ENCODE results near the gene AGR2.
A peak's percentile ranks its signal among the peaks of the same experiment; 100 is the strongest.

Gene AGR2

GRCh38 chr7:16812542-16813231, 7.9 kb upstream of the AGR2 start:
- DNase-seq (ENCODE audit: low spot score), result no peak

GRCh38 chr7:16811551-16811950, 6.8 kb upstream of the AGR2 start:
- peak; percentile 35 for DNase-seq (ENCODE audit: low spot score)

GRCh38 chr7:16810573-16810972, 5.8 kb upstream of the AGR2 start:
- DNase-seq (ENCODE audit: low spot score), result no peak

- no peak for DNase-seq (ENCODE audit: low spot score)
Measured at GRCh38 chr7:16810112-16810511, 5.3 kb upstream of the AGR2 start.

- no peak for DNase-seq (ENCODE audit: low spot score)
Measured at GRCh38 chr7:16805441-16805840, 642 bp upstream of the AGR2 start.

- DNase-seq (ENCODE audit: low spot score), result no peak
Measured at GRCh38 chr7:16803881-16804673, 722 bp downstream of the AGR2 start.

- no peak for DNase-seq (ENCODE audit: low spot score)
Measured at GRCh38 chr7:16803125-16803524, 1.7 kb downstream of the AGR2 start.

- DNase-seq (ENCODE audit: low spot score), result no peak
Measured at GRCh38 chr7:16801579-16801978, 3.2 kb downstream of the AGR2 start.

GRCh38 chr7:16801111-16801542, 3.7 kb downstream of the AGR2 start:
- peak; percentile 74 for DNase-seq (ENCODE audit: low spot score)

GRCh38 chr7:16795624-16796023, 9.2 kb downstream of the AGR2 start:
- no peak for DNase-seq (ENCODE audit: low spot score)

GRCh38 chr7:16794986-16795385, 9.8 kb downstream of the AGR2 start:
- no peak for DNase-seq (ENCODE audit: low spot score)

GRCh38 chr7:16791905-16792698, 12.7 kb downstream of the AGR2 start:
- DNase-seq (ENCODE audit: low spot score), result no peak

- DNase-seq (ENCODE audit: low spot score), result no peak
Measured at GRCh38 chr7:16791071-16791470, 13.7 kb downstream of the AGR2 start.

- no peak for DNase-seq (ENCODE audit: low spot score)
Measured at GRCh38 chr7:16787127-16787526, 17.7 kb downstream of the AGR2 start.

- no peak for DNase-seq (ENCODE audit: low spot score)
Measured at GRCh38 chr7:16786257-16786656, 18.5 kb downstream of the AGR2 start.

GRCh38 chr7:16785846-16786245, 19.0 kb downstream of the AGR2 start:
- no peak for DNase-seq (ENCODE audit: low spot score)

- DNase-seq (ENCODE audit: low spot score), result no peak
Measured at GRCh38 chr7:16785321-16785720, 19.5 kb downstream of the AGR2 start.

GRCh38 chr7:16780596-16780995, 24.2 kb downstream of the AGR2 start:
- no peak for DNase-seq (ENCODE audit: low spot score)

GRCh38 chr7:16779051-16779450, 25.7 kb downstream of the AGR2 start:
- no peak for DNase-seq (ENCODE audit: low spot score)

GRCh38 chr7:16778476-16778875, 26.3 kb downstream of the AGR2 start:
- DNase-seq (ENCODE audit: low spot score), result no peak

- DNase-seq (ENCODE audit: low spot score), result no peak
Measured at GRCh38 chr7:16776053-16776452, 28.7 kb downstream of the AGR2 start.

- DNase-seq (ENCODE audit: low spot score), result no peak
Measured at GRCh38 chr7:16774986-16775385, 29.8 kb downstream of the AGR2 start.

- no peak for DNase-seq (ENCODE audit: low spot score)
Measured at GRCh38 chr7:16774294-16774693, 30.5 kb downstream of the AGR2 start.

All from GM03348 (cell line).